Tracheal epithelial cell (primary cell): ENCODE measurements around the gene GRIN2C. TPM values are rescaled to one million over a fixed set of nuclear protein-coding genes. Genes with fewer than 3 reads are reported as not detected.

Experiments
- total RNA-seq: library from RNA; depleted of rRNA; stranded (reverse); fragments of >200 nt; gene quantifications from 2 replicates; pipeline ENCODE4 v1.2.1, GENCODE V29; 2014

Gene GRIN2C
- not detected in 2 replicates for total RNA-seq

DNA sequence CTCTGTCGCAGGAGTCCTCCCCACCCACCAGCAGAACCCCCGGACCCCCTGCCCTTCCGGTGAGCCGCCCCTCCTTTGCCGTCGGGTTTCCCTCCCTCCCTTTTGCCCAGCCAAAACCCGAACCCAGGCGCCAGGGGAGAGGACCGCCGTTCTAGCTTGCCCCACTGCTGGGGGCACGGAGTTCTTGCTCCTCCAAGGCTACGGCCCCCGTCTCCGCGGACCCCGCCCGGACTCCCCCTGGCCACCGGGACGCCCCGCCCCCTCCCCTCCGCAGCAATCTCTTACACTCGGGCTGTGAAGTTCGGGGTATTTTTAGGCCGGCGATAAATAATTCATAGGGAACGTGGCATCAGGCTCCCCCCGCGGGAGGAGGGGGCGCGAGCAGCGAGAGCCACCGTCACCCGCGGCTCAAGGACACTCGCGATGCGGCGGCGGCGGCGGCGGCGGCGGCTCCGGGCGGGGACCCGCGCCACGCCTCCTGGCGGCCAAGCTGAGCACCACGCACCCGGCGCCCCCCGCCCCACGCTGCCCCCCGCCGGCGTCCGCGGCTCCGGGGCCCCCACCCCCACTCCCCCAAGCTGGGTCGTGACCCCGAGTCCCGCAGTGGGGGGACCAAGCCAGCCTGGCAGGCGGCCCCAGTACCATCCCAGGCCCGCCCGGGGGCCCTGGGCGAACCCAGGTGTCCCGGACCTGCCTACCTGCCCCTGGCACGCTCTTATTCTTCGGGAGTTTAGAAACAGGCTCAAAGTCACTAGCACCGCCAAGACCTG, at the start of gene GRIN2C:
TSS of gene GRIN2C (minus strand) at position 427 of the 770 bp plus-strand sequence. CDS start 4,793 bp downstream, outside the sequence.

GRCh38 chr17:74892974-74893911, 33.6 kb upstream of the GRIN2C start, which contains the start of gene FADS6:
Gene FADS6, minus strand, starts transcription at chr17:74893633. Its CDS starts 38 bp downstream, at chr17:74893595.

DNA sequence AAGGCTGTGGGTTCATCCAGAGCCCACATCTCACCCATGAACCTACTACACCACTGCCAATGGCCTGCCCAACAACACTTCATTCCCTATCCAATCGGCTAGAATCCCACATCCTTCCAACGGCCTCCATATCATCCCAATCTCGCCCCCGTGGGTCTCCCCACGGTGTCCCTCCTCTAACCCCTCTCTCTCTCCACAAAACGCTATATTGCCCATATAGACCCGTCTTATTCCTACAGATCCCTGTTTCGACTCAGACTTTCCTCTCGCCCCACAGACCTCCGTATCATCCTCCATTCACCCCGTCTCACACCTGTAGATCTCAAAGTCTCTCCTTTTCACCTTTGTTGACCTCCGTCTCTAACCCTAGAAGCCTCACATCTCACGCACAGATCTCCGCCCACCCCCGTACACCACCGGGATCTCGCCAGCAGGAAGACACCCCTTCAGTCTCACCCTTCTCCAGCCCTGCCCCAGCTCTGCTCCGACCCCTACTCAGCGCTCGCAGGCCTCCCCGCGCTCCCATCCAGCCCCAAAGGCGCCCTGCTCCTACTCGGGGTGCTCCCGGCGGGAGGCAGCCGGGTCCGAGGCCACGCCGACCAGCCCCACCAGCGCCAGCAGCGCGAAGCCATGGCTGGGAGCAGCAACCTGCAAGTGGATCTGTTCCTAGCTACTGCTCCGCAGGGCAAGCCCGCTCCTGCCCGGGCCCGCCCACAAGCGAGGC, 12.8 kb upstream of the GRIN2C start, which contains the start of gene FDXR:
TSS of gene FDXR (minus strand) at position 682 of the 724 bp plus-strand sequence. CDS start at position 632, 50 bp downstream.

Other genes starting within 250 kb of the GRIN2C start
- under 0.01 TPM in 1 of 2 replicates, not detected in the other for gene CD300E, start 236.1 kb downstream of the GRIN2C start, total RNA-seq
- gene CD300LF, start 147.0 kb downstream of the GRIN2C start, total RNA-seq = not detected in 2 replicates
- gene RAB37, start 122.6 kb downstream of the GRIN2C start, total RNA-seq = 0.48 and 0.64 TPM in 2 replicates
- 39.5 and 88.5 TPM in 2 replicates for gene NHERF1, start 111.3 kb downstream of the GRIN2C start, total RNA-seq
- 34.0 and 37.7 TPM in 2 replicates for gene NAT9, start 83.5 kb downstream of the GRIN2C start, total RNA-seq
- 32.0 and 43.7 TPM in 2 replicates for gene FDXR, start 13.1 kb upstream of the GRIN2C start, total RNA-seq
- gene FADS6, start 33.7 kb upstream of the GRIN2C start, total RNA-seq = 0.21 and 0.24 TPM in 2 replicates
- gene USH1G, start 63.4 kb upstream of the GRIN2C start, total RNA-seq = 1.3 and 1.9 TPM in 2 replicates
- gene OTOP2, start 64.4 kb upstream of the GRIN2C start, total RNA-seq = not detected in 2 replicates
- not detected in 2 replicates for gene OTOP3, start 76.0 kb upstream of the GRIN2C start, total RNA-seq
- gene HID1, start 112.9 kb upstream of the GRIN2C start, total RNA-seq = 2.4 and 3.4 TPM in 2 replicates
- gene CDR2L, start 127.7 kb upstream of the GRIN2C start, total RNA-seq = 8.5 and 23.4 TPM in 2 replicates
- gene MRPL58, start 152.8 kb upstream of the GRIN2C start, total RNA-seq = 27.7 and 33.7 TPM in 2 replicates
- 266 and 320 TPM in 2 replicates for gene ATP5PD, start 187.1 kb upstream of the GRIN2C start, total RNA-seq
- gene KCTD2, start 187.3 kb upstream of the GRIN2C start, total RNA-seq = 8.7 and 10.4 TPM in 2 replicates
- gene SLC16A5, start 228.1 kb upstream of the GRIN2C start, total RNA-seq = 23.1 and 37.3 TPM in 2 replicates